IPS-11a (cell line): ENCODE data around the gene ETFBKMT.
"Not testable (repeated sequence)": the region's sequence is repeated elsewhere in the genome, so short reads cannot be mapped to it uniquely, and the experiment has no call there.

Experiments
- H3K4me3 ChIP-seq: one replicate; pipeline ENCODE4 v1.5.1; 2013; ENCODE audit warnings: low read depth, low read length, control low read depth

ETFBKMT gene

DNA sequence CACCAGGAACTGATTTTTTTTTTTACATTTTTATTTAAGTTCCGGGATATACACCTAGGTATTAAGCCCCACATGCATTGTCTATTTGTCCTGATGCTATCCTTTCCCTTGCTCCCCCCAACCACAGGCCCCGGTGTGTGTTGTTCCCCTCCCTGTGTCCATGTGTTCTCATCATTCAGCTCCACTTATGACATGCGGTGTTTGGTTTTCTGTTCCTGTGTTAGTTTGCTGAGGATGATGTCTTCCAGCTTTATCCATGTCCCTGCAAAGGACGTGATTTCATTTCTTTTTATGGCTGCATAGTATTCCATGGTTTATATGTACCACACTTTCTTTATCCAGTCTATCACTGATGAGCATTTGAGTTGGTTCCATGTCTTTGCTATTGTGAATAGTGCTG lies 57.5 kb downstream of the ETFBKMT start:
- H3K4me3 ChIP-seq = not testable (repeated sequence)

- not testable (repeated sequence) for H3K4me3 ChIP-seq
Measured at GRCh38 chr12:31718542-31719198, 59.2 kb downstream of the ETFBKMT start.

DNA sequence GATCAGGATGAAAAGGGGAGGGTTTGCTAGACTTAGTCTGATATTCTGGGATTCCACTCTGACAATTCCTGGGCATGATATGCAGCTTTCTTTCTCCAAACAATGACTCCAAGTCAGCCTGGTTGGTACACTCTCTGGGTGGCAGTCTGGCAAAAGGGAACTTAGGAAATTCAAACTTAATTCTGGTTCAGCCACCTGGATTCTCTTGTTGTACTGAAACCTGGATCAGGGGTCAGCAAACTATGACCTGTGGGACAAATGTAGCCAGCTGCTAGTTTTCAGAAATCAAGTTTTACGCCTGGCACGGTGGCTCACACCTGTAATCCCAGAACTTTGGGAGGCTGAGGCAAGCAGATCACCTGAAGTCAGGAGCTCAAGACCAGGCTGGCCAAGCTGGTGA lies 63.1 kb downstream of the ETFBKMT start:
- H3K4me3 ChIP-seq = no peak overlapping the region
